OCI-LY7 (cell line): ENCODE data around the gene CUX1. TPM values are rescaled to one million over a fixed set of nuclear protein-coding genes. Genes with fewer than 3 reads are reported as not detected.

Source experiments
- BruUV-seq: library from RNA; stranded (reverse); fragments of 400-500 nt; replicated peaks from 2 replicates; lab custom pipeline; 2021; lab: Mats Ljungman, UMichigan
- CTCF ChIA-PET: fragments of 300-600 bp; sonication (Branson Sonifier 250); formaldehyde crosslinking; loops from one replicate; lab custom pipeline; 2022; ENCODE audit warnings: antibody characterized with exemption; ENCODE audit not compliant: unreplicated experiment; lab: Charles Lee
- POLR2A ChIA-PET: fragments of 300-600 bp; sonication (Branson Sonifier 250); formaldehyde crosslinking; loops from one replicate; lab custom pipeline; 2022; ENCODE audit warnings: antibody characterized with exemption; lab: Charles Lee
- DNase-seq: peaks from one replicate; pipeline ENCODE4 v3.0.0-alpha.2; 2015; ENCODE audit warnings: low spot score
- H2AFZ ChIP-seq: fragments of 200-600 bp; sonication (generic), shearing (Covaris generic); 2 replicates; pipeline ENCODE4 v1.6.1; 2014; ENCODE audit warnings: mild to moderate bottlenecking, antibody characterized with exemption, low read length, moderate library complexity
- H3K27ac ChIP-seq: fragments of 200-600 bp; sonication (generic); 2 replicates; pipeline ENCODE4 v1.5.1; 2014; ENCODE audit warnings: mixed run types, low read depth, mild to moderate bottlenecking, moderate library complexity, low read length, inconsistent platforms; ENCODE audit not compliant: poor library complexity, severe bottlenecking
- H3K36me3 ChIP-seq: fragments of 200-600 bp; sonication (generic); 2 replicates; pipeline ENCODE4 v1.6.1; 2014; ENCODE audit warnings: mild to moderate bottlenecking, antibody characterized with exemption, low read length, moderate library complexity, mixed read lengths; ENCODE audit not compliant: insufficient read depth
- H3K4me1 ChIP-seq: fragments of 200-600 bp; sonication (generic); 2 replicates; pipeline ENCODE4 v1.5.1; 2014; ENCODE audit warnings: mild to moderate bottlenecking, low read length; ENCODE audit not compliant: insufficient read depth, poor library complexity, severe bottlenecking
- H3K4me2 ChIP-seq: fragments of 200-600 bp; sonication (generic); 2 replicates; pipeline ENCODE4 v1.6.1; 2014; ENCODE audit warnings: mild to moderate bottlenecking, low read length
- H3K4me3 ChIP-seq: fragments of 200-600 bp; sonication (generic); 2 replicates; pipeline ENCODE4 v1.5.1; 2014; ENCODE audit warnings: mild to moderate bottlenecking, low read depth, low read length; ENCODE audit not compliant: poor library complexity, severe bottlenecking
- H3K79me2 ChIP-seq: fragments of 200-600 bp; sonication (generic); 2 replicates; pipeline ENCODE4 v1.6.1; 2016; ENCODE audit warnings: low read depth, mild to moderate bottlenecking, low read length, moderate library complexity, mixed read lengths; ENCODE audit not compliant: insufficient read depth
- H3K9me2 ChIP-seq: fragments of 200-600 bp; sonication (generic); 2 replicates; pipeline ENCODE4 v1.6.1; 2016; ENCODE audit warnings: mild to moderate bottlenecking, low read length, mixed read lengths; ENCODE audit not compliant: insufficient read depth
- H3K9me3 ChIP-seq: fragments of 200-600 bp; sonication (generic); 2 replicates; pipeline ENCODE4 v1.6.1; 2014; ENCODE audit warnings: mild to moderate bottlenecking, mixed run types, low read length, mixed read lengths
- H4K20me1 ChIP-seq: fragments of 200-600 bp; sonication (generic); 2 replicates; pipeline ENCODE4 v1.6.1; 2014; ENCODE audit warnings: mild to moderate bottlenecking, antibody characterized with exemption, low read length, moderate library complexity, mixed read lengths; ENCODE audit not compliant: insufficient read depth
- EZH2phosphoT487 ChIP-seq: fragments of 200-600 bp; sonication (generic); IDR thresholded peaks from 2 replicates; pipeline ENCODE4 v1.6.1; 2018; ENCODE audit warnings: low read depth, borderline replicate concordance, mild to moderate bottlenecking, mixed run types, antibody characterized with exemption, low read length, moderate library complexity, mixed read lengths
- intact Hi-C: fragments of 100-400 bp; cut with micrococcal nuclease; formaldehyde crosslinking; loops from one replicate; pipeline ENCODE4 v1.10.0; 2022; ENCODE audit not compliant: unreplicated experiment
- total RNA-seq, 2 experiments: library from RNA; depleted of rRNA in 1 of 2; stranded (reverse); fragments of >200 nt in 1 of 2; shearing (Covaris generic) in 1 of 2; gene quantifications; 2 replicates each; pipeline ENCODE4 v1.2.3, GENCODE V29; 2014 to 2022
- TF ChIP-seq, protein P1 (sequence below): fragments of 200-600 bp; sonication (generic); conservative IDR thresholded peaks from 2 replicates; pipeline ENCODE4 v1.5.1; 2014; ENCODE audit warnings: mild to moderate bottlenecking, antibody characterized with exemption, low read length, moderate library complexity, mixed read lengths

CUX1 gene
- total RNA-seq, 2 experiments from 2014 or later: 143 to 199 TPM

DNA sequence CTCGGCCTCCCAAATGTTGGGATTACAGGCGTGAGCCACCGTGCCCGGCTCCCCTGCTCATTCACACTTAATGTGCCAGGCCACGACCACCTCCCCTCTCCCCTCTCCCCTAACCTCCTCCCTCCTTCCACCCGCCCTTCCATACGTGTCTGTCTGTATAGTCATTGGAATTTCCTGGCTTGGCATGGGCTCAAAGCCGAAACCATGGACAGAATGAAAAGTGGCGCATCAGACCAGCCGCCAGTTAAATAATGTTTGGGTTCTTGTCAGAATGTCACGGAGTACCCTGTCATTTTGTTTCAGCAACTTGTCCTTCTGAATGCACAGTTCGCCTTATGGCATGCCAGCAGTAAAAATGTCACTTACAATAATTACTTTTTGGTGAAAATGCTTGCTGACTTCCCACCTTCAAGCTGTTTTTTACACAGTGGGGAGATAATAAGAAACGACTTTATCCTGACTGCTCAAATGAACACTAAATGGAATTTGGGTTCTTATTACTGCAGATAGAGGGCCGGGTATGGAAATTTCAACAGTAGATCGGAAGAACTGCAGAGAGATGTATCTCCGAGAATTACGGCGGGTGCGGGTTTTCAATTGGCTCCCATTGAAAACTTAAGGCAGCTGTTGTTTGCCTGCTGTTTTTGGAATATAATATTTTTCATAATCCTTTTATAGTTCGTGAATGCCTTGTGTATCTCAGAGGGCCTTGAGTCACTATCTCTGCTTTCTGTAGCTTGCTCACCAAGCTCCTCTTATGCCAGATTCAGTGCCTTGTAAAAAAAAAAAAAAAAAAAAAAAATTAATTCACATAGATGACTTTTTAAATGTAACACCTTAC, 403.8 kb downstream of the CUX1 start:
- Histone ChIP-seq H3K4me1 (no peaks in the 10 kb centered on the region), H3K79me2 (no peaks in the 10 kb centered on the region), H3K9me2 (no peaks in the 10 kb centered on the region), H3K4me2 (no peak overlapping the region), H2AFZ (no peak overlapping the region), H3K27ac (no peak overlapping the region), H3K4me3 (no peak overlapping the region), H4K20me1 (no peaks in the 10 kb centered on the region), H3K36me3 (peaks cover 91% of the 10 kb centered on the region), H3K9me3 (no peaks in the 10 kb centered on the region)
- intact Hi-C loops: no loop called here
- no TSS peak for BruUV-seq
- ChIA-PET CTCF (no interaction called here), POLR2A (interaction anchor here (0.7 kb wide), 1 partner anchor 627 kb away, joined by 3 read pairs; no protein-coding TSS in a partner anchor)
- TF ChIP-seq EZH2phosphoT487: no peak
- no peak for DNase-seq

DNA sequence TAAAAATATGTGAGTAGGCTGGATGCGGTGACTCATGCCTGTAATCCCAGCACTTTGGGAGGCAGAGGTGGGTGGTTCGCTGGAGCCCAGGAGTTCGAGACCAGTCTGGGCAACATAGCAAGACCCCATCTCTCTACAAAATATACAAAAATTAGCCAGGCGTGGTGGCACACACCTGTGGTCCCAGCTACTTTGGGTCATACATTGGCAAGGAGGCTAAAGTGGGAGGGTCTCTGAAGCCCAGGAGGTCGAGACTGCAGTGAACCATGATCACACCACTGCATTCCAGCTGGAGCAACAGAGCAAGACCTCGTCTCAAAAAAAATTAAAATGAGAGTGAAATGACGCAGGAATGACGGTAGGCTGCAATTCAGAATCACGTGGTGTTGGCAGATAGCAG, 404.5 kb downstream of the CUX1 start:
- H3K27ac ChIP-seq: no peak overlapping the region
- H3K4me3 ChIP-seq: no peak overlapping the region
- H3K9me2 ChIP-seq: no peaks in the 10 kb centered on the region
- no peaks in the 10 kb centered on the region for H4K20me1 ChIP-seq
- H2AFZ ChIP-seq: no peak overlapping the region
- BruUV-seq: no TSS peak
- CTCF ChIA-PET: no interaction called here
- intact Hi-C loops: no loop called here
- H3K4me2 ChIP-seq: no peak overlapping the region
- TF ChIP-seq, protein P1, sequence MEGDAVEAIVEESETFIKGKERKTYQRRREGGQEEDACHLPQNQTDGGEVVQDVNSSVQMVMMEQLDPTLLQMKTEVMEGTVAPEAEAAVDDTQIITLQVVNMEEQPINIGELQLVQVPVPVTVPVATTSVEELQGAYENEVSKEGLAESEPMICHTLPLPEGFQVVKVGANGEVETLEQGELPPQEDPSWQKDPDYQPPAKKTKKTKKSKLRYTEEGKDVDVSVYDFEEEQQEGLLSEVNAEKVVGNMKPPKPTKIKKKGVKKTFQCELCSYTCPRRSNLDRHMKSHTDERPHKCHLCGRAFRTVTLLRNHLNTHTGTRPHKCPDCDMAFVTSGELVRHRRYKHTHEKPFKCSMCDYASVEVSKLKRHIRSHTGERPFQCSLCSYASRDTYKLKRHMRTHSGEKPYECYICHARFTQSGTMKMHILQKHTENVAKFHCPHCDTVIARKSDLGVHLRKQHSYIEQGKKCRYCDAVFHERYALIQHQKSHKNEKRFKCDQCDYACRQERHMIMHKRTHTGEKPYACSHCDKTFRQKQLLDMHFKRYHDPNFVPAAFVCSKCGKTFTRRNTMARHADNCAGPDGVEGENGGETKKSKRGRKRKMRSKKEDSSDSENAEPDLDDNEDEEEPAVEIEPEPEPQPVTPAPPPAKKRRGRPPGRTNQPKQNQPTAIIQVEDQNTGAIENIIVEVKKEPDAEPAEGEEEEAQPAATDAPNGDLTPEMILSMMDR: no peak
- no peaks in the 10 kb centered on the region for H3K9me3 ChIP-seq
- H3K79me2 ChIP-seq: no peaks in the 10 kb centered on the region
- POLR2A ChIA-PET: interaction anchor here (0.7 to 0.8 kb wide), 3 partner anchors 9 to 653 kb away, joined by 3 to 5 read pairs (median 4); no protein-coding TSS in a partner anchor
- no peaks in the 10 kb centered on the region for H3K4me1 ChIP-seq
- H3K36me3 ChIP-seq: peaks cover 89% of the 10 kb centered on the region
- DNase-seq: no peak

DNA sequence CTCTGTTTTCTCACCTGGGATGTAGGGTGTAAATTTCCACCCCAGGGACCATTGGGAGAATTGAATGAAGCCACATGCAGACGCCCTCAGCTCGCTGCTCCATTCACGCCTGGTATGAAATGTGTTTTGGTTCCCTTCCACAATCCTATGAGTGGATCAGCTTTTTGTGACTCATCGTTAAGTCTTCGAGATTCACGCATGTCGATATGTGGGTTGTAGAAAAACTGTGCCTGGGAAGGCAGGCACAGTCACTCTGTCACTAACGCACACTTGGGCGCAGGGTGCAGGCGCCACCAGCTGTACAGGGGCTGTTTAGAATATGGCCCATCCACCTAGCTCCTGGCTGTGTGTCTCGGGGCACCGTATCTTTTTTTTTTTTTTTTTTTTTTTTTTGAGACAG, 405.0 kb downstream of the CUX1 start:
- intact Hi-C loops: no loop called here
- no peak overlapping the region for H3K27ac ChIP-seq

More for the DNA sequence above, 405.0 kb downstream of the CUX1 start:
- BruUV-seq: no TSS peak
- Histone ChIP-seq H3K79me2 (no peaks in the 10 kb centered on the region), H3K9me3 (no peaks in the 10 kb centered on the region), H3K4me2 (no peak overlapping the region), H3K4me1 (no peaks in the 10 kb centered on the region), H3K4me3 (no peak overlapping the region), H2AFZ (no peak overlapping the region), H4K20me1 (no peaks in the 10 kb centered on the region), H3K9me2 (no peaks in the 10 kb centered on the region), H3K36me3 (peaks cover 89% of the 10 kb centered on the region)
- ChIA-PET POLR2A (interaction anchor here (0.7 to 0.8 kb wide), 3 partner anchors 9 to 653 kb away, joined by 3 to 5 read pairs (median 4); no protein-coding TSS in a partner anchor), CTCF (no interaction called here)
- TF ChIP-seq EZH2phosphoT487: no peak
- TF ChIP-seq, protein P1: no peak
- DNase-seq: no peak
